Coronary artery (tissue), 2 donors: ENCODE measurements around the gene EIF4G1.
"Not testable (repeated sequence)": the region's sequence is repeated elsewhere in the genome, so short reads cannot be mapped to it uniquely, and the experiment has no call there.

Experiments used
- DNase-seq: peaks from one replicate; pipeline ENCODE4 v3.0.0-alpha.2; 2017; ENCODE audit warnings: low spot score
- H3K27ac ChIP-seq, 2 donors: fragments of 200-600 bp; sonication (generic); one replicate each; pipeline ENCODE4 v1.5.1; 2016 to 2019
- H3K4me3 ChIP-seq: fragments of 200-600 bp; sonication (generic); 2 replicates; pipeline ENCODE4 v1.5.1; 2016; ENCODE audit warnings: mild to moderate bottlenecking, moderate library complexity
- TF ChIP-seq, protein P1 (sequence below): fragments of 200-600 bp; sonication (generic); IDR thresholded peaks from one replicate; pipeline ENCODE4 v1.5.1; 2019; ENCODE audit warnings: antibody characterized with exemption

The EIF4G1 gene

DNA sequence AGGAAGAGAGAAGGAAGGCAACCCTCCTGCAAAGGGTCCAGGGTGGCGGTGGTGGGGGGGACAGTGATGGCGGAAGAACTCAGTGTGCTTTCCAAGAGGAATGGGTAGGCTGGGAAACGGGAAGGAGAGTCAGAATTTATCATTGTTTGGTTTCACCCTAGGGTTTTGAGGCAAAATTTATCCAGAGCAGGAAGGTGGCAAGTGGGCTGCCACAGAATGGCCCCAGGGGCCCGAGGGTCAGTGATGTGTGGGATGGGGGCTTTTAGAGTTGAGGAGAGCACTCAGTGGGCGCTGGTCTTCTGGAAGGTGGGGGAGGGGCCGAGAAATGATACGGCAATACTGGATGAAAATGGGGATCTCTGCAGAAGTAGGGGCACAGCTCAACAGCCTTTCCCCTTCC, 23.6 kb downstream of the EIF4G1 start:
- Histone ChIP-seq H3K4me3 (peak overlapping the region; percentile 89), H3K27ac (peak overlapping the region; percentile 96 to 98)
- TF ChIP-seq, protein P1, sequence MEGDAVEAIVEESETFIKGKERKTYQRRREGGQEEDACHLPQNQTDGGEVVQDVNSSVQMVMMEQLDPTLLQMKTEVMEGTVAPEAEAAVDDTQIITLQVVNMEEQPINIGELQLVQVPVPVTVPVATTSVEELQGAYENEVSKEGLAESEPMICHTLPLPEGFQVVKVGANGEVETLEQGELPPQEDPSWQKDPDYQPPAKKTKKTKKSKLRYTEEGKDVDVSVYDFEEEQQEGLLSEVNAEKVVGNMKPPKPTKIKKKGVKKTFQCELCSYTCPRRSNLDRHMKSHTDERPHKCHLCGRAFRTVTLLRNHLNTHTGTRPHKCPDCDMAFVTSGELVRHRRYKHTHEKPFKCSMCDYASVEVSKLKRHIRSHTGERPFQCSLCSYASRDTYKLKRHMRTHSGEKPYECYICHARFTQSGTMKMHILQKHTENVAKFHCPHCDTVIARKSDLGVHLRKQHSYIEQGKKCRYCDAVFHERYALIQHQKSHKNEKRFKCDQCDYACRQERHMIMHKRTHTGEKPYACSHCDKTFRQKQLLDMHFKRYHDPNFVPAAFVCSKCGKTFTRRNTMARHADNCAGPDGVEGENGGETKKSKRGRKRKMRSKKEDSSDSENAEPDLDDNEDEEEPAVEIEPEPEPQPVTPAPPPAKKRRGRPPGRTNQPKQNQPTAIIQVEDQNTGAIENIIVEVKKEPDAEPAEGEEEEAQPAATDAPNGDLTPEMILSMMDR = no peak
- DNase-seq = no peak

DNA sequence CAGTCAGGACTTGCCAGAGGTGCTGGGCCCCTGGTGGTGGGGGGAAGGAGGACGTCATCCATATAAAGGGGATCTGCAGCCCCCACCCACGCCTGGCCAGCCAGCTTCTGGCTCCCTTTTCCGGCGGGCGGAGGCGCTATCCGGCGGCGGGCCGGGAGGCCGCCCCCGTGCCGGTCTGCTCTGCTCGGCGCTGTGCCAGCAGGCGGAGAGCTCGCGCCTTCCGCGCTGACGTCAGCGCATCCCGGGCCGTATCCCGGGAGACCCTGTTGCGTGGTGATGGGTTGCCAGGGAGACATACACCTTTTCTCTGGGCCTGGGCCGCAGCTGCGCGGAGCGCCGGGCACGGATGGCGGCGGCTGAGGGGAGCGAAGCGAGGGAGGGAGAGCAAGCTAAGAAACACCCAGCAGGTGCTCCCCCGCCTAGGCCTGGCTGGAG, 24.1 kb downstream of the EIF4G1 start:
- peak overlapping the region; percentile 96 to 98 for H3K27ac ChIP-seq

DNA sequence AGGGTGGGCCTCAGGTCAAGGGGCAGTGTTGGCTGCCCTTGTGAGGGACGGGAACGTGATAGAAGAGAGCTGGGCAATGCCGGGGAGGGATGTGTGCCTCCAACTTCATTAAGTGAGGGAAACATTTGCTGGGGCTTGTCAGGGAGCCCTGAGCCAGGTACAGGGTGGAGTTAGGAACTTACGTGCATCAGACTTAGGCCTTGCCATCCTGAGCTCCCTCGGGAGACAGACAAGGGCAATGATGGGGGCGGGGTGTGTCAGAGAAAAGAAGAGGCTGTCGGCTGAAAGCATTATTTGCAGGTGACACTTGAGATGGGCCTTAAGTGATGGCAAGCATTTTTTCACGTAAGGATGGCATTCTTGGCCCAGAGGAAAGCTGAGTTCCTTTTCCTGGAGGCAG, 24.6 kb downstream of the EIF4G1 start:
- DNase-seq = no peak
- H3K27ac ChIP-seq = peak overlapping the region; percentile 96 to 98
- TF ChIP-seq, protein P1 = no peak

More for the DNA sequence above, 24.1 kb downstream of the EIF4G1 start:
- peak overlapping the region; percentile 89 for H3K4me3 ChIP-seq
- TF ChIP-seq, protein P1 = no peak
- DNase-seq = peak; percentile 95

DNA sequence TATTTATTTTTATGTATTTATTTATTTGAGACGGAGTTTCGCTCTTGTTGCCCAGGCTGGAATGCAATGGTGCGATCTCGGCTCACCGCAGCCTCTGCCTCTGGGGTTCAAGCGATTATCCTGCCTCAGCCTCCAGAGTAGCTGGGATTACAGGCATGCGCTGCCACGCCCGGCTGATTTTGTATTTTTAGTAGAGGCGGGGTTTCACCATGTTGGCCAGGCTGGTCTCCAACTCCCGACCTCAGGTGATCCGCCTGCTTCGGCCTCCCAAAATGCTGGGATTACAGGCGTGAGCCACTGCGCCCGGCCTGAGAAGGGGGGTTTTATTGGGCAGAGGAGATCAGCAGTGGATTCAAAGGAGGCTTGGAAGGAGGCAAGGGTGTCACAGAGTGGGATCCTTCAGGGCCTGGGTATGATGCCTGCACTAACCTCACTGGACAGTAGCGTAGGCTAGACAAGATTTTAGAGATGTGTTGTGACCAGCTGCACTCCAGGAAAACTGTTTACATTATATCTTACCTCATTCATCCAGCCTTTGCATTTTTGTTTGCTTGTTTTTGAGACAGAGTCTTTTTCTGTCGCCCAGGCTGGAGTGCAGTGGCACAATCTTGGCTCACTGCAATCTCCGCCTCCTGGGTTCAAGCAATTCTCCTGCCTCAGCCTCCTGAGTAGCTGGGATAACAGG, 25.2 kb downstream of the EIF4G1 start:
- peak overlapping the region; percentile 96 to 98 for H3K27ac ChIP-seq
- H3K4me3 ChIP-seq, DNase-seq: not testable (repeated sequence)

More for the DNA sequence above, 24.6 kb downstream of the EIF4G1 start:
- H3K4me3 ChIP-seq = peak overlapping the region; percentile 89

DNA sequence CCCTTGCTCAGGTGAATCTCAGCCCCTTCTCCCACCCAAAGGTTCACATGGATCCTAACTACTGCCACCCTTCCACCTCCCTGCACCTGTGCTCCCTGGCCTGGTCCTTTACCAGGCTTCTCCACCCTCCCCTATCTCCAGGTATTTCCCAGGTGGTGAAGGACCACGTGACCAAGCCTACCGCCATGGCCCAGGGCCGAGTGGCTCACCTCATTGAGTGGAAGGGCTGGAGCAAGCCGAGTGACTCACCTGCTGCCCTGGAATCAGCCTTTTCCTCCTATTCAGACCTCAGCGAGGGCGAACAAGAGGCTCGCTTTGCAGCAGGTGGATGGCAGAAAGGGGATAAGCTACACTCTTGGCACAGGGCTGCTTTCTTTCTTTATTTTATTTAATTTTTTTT, 27.5 kb downstream of the EIF4G1 start:
- TF ChIP-seq, protein P1 = no peak
- H3K27ac ChIP-seq = no peak overlapping the region
- no peak for DNase-seq
- H3K4me3 ChIP-seq = no peak overlapping the region

DNA sequence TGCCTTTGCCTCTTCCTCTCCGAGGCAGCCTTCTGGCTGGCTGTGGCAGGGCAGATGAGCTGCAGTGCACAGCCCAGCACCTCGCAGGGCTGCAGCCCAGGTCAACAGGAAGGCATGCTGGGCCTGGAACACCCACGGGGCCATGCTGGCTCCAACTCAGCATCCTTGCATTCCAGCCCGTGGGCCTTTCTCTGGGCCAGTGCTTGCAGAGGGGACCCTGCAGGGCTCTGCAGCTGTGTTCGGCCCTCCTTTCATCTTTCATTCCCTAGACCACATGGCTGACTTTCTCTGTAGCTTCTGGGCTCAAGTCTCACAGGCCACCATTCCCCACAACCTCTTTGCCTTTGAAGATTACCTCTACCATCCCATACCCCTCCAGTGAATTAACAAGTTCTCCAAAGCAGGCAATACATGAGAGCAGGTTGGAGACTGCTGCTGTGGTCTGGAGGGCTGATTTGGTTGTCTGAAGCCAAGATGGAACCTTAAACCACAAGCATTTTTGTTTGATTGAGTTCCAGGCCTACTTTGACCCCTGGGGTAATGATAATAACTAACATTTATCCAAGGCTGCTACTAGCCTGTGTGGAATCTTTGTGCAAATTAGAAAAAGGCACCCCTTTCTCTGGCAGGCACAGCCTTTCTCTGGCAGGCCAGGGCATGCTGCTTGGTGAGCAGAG, 28.9 kb downstream of the EIF4G1 start:
- H3K27ac ChIP-seq = no peak overlapping the region
- no peak overlapping the region for H3K4me3 ChIP-seq
- TF ChIP-seq, protein P1 = no peak
- no peak for DNase-seq

DNA sequence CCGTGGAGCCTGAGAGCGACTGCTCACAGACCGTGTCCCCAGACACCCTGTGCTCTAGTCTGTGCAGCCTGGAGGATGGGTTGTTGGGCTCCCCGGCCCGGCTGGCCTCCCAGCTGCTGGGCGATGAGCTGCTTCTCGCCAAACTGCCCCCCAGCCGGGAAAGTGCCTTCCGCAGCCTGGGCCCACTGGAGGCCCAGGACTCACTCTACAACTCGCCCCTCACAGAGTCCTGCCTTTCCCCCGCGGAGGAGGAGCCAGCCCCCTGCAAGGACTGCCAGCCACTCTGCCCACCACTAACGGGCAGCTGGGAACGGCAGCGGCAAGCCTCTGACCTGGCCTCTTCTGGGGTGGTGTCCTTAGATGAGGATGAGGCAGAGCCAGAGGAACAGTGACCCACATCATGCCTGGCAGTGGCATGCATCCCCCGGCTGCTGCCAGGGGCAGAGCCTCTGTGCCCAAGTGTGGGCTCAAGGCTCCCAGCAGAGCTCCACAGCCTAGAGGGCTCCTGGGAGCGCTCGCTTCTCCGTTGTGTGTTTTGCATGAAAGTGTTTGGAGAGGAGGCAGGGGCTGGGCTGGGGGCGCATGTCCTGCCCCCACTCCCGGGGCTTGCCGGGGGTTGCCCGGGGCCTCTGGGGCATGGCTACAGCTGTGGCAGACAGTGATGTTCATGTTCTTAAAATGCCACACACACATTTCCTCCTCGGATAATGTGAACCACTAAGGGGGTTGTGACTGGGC, 30.3 kb downstream of the EIF4G1 start:
- H3K27ac ChIP-seq = peak overlapping the region in 1 of 2 donors; percentile 15

More for the DNA sequence above, 30.3 kb downstream of the EIF4G1 start:
- no peak for DNase-seq
- TF ChIP-seq, protein P1 = no peak
- H3K4me3 ChIP-seq = no peak overlapping the region
